Testis (tissue), 3 donors: ENCODE measurements around the gene PFN3. TPM values are rescaled to one million over a fixed set of nuclear protein-coding genes. Genes with fewer than 3 reads are reported as not detected.
"Not testable (repeated sequence)": the region's sequence is repeated elsewhere in the genome, so short reads cannot be mapped to it uniquely, and the experiment has no call there.

Experiments
- DNase-seq: peaks from one replicate; pipeline ENCODE4 v3.0.0-alpha.2; 2019
- H3K27ac ChIP-seq, 2 donors: fragments of 200-600 bp; sonication (generic); one replicate each; pipeline ENCODE4 v1.5.1; 2019
- H3K27me3 ChIP-seq: fragments of 200-600 bp; sonication (generic); one replicate; pipeline ENCODE4 v1.5.1; 2019
- H3K36me3 ChIP-seq: fragments of 200-600 bp; sonication (generic); one replicate; pipeline ENCODE4 v1.5.1; 2017; ENCODE audit warnings: low read depth; ENCODE audit errors: missing control alignments
- H3K4me1 ChIP-seq: fragments of 200-600 bp; sonication (generic); one replicate; pipeline ENCODE4 v1.5.1; 2019
- H3K4me3 ChIP-seq, 2 donors: fragments of 200-600 bp; sonication (generic); one replicate each; pipeline ENCODE4 v1.5.1; 2017 to 2019
- H3K9me3 ChIP-seq: fragments of 200-600 bp; sonication (generic); one replicate; pipeline ENCODE4 v1.5.1; 2017
- POLR2A ChIP-seq: fragments of 450-650 bp; IDR thresholded peaks from one replicate; pipeline ENCODE4 v1.6.1; 2017; ENCODE audit warnings: antibody characterized with exemption, mild to moderate bottlenecking, moderate library complexity
- WGBS, 2 donors: methylation state at CpG; one replicate each; pipeline ENCODE4 v1.1.5; 2018; 5-methylcytosine and 5-hydroxymethylcytosine counted together
- intact Hi-C: fragments of 100-400 bp; cut with DNase I; formaldehyde crosslinking; loops from one replicate; pipeline ENCODE4 v1.15.1; 2023; ENCODE audit warnings: low total_unique reads
- polyA plus RNA-seq: library from polyadenylated mRNA; stranded (reverse); fragments of 350-450 nt; fragmentation: Illumina TruSeq; extraction: RNeasy Lipid Tissue Mini Kit (QIAGEN cat#74804); gene quantifications from one replicate; pipeline ENCODE4 v1.2.3, GENCODE V29; 2014; ENCODE audit warnings: low read depth, low replicate concordance; ENCODE audit not compliant: insufficient read depth
- total RNA-seq, 2 donors: library from RNA; depleted of rRNA; stranded (reverse); fragments of >200 nt; gene quantifications; one replicate each; pipeline ENCODE4 v1.2.3, GENCODE V29; 2016
- TF ChIP-seq, protein P1 (sequence below), 3 experiments: fragments of 450-650 bp in 2 of 3; fragments of 200-600 bp in 1 of 3; sonication (generic) in 1 of 3; IDR thresholded peaks; one replicate each; pipeline ENCODE4 v1.5.1; 2016 to 2019; ENCODE audit warnings: antibody characterized with exemption in 3 of 3, mild to moderate bottlenecking in 2 of 3, moderate library complexity in 1 of 3

PFN3 gene
- total and polyA plus RNA-seq, 3 donors from 2014 or later = 7.4 to 45.7 (median 27.5) TPM

DNA sequence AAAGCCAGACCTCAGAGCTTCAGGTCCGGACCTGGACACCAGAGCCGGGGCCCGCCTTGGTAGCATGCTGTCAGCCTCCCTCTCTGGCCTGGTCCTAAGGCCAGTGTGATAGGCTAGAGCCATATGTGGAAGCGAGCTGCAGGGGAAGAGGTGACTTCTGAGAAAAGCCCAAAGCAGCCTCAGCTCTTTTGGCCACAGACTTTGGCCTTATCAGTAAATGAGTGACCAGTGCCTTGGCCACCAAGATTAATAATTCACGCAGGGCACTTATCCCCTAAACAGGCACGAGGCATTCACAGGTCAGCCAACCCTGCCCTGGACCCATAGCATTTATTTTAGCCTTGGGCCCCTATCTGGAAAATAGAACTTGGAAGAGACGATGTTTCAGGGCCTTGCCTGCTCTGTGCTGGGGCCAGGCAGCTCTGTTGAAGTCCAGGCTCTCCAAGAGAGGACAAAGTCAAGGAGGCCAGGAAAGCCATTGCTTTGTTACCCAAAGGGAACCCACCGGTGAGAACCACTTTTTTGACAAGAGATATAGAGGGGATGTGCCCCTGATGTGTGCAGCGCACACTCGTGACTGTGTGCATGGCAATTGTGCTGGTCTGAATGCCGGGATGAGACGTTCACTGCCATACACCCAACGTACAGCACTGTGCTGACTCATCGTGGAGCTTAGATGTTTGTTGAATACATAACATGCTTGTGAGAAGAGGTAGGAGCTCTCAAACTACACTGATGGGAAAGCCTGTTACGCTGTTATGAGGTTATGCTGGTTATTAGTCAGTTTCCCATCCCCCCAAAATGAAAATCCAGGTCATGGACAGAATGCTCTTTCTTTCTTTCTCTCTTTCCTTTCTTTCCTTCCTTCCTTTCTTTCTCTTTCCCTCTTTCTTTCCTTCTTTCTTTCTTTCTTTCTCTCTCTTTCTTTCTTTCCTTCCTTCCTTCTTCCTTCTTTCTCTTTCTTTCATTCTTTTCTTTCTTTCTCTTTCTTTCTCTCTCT, 21.3 kb downstream of the PFN3 start:
- 87% methylated on average over 15 of the region's 15 CpGs for WGBS, 2 donors

DNA sequence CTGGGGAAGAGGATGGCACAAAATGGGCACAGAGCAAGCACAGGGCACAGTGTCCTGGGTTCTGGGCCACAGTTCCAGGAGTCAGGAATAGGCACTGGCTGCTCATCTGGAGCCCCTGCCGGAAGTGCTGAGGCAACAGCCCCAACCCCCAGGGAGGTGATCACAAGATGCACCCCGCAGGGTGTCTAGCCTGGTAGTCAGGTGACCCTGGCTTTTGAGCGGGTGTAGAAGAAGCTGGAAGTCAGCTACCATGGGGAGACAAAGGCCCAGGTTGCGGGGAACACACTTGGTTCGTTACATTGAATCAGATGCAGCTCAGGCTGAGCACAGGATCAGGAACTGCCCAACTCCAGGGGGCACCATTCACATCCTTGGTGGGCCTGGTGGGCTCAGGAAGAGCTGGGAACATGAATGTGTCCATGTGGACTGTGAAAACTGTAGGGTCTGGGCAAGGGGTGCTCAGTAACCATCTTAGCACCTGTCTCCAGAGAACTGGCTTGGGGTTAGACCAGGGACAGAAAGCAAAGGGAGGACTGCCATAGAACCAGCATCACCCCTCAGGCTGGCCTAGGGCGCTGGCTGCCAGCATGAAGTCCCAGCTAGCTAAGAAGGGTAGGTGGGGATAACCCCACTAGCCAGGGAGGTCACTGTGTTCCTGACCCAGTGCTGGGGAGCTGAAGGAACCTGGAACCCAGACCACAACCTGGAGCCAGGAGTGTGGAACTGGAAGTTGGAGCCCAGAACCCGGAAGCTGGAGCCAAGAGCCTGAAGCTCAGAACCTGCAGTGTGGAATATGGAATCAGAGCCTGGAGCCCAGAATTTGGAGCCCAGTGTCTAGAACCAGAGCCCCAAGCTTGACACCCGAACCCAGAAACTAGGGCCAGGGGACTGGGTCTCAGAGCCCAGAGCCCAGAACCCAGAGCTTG, 22.3 kb downstream of the PFN3 start:
- no peaks in the 10 kb centered on the region for H3K27me3 ChIP-seq
- intact Hi-C loops = no loop called here
- H3K4me1 ChIP-seq = peaks cover 16% of the 10 kb centered on the region
- WGBS, 2 donors = 91 to 93% methylated on average over 8 of the region's 8 CpGs
- no peak overlapping the region for H3K4me3 ChIP-seq
- H3K27ac ChIP-seq = no peak overlapping the region
- DNase-seq = no peak
- H3K36me3 ChIP-seq = no peaks in the 10 kb centered on the region
- no peaks in the 10 kb centered on the region for H3K9me3 ChIP-seq
- no peak for TF ChIP-seq POLR2A
- TF ChIP-seq, protein P1, sequence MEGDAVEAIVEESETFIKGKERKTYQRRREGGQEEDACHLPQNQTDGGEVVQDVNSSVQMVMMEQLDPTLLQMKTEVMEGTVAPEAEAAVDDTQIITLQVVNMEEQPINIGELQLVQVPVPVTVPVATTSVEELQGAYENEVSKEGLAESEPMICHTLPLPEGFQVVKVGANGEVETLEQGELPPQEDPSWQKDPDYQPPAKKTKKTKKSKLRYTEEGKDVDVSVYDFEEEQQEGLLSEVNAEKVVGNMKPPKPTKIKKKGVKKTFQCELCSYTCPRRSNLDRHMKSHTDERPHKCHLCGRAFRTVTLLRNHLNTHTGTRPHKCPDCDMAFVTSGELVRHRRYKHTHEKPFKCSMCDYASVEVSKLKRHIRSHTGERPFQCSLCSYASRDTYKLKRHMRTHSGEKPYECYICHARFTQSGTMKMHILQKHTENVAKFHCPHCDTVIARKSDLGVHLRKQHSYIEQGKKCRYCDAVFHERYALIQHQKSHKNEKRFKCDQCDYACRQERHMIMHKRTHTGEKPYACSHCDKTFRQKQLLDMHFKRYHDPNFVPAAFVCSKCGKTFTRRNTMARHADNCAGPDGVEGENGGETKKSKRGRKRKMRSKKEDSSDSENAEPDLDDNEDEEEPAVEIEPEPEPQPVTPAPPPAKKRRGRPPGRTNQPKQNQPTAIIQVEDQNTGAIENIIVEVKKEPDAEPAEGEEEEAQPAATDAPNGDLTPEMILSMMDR (IDR thresholded peaks at IDR 0.05) = no peak

More for the DNA sequence above, 21.3 kb downstream of the PFN3 start:
- H3K36me3 ChIP-seq = no peaks in the 10 kb centered on the region
- no peaks in the 10 kb centered on the region for H3K27me3 ChIP-seq
- no peak overlapping the region for H3K27ac ChIP-seq
- H3K9me3 ChIP-seq = no peaks in the 10 kb centered on the region
- intact Hi-C loops = no loop called here
- H3K4me3 ChIP-seq = no peak overlapping the region
- DNase-seq = no peak
- peaks cover 16% of the 10 kb centered on the region for H3K4me1 ChIP-seq
- TF ChIP-seq POLR2A = no peak
- TF ChIP-seq, protein P1 (IDR thresholded peaks at IDR 0.05) = no peak

DNA sequence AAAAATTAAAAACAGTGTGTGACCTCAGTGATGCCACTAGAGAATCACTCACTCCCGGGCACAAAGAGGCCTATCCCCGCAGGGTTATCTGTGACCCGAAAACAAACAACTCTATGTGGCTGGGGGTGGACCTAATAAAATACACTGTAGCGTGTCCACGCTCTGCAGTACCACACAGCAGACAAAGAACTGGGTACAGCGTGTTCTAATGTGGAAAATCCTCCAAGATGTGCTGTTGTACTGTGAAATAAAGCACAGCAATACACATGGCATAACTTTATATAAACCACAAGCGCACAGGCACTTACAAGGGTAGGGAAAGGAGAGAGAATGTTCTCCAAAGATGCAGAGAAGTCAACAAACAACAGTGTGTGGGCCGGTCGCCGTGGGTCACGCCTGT, 24.4 kb downstream of the PFN3 start:
- H3K4me3 ChIP-seq = no peak overlapping the region
- no peaks in the 10 kb centered on the region for H3K27me3 ChIP-seq
- peak; percentile 67 for DNase-seq
- no peaks in the 10 kb centered on the region for H3K36me3 ChIP-seq
- H3K4me1 ChIP-seq = peaks cover 8% of the 10 kb centered on the region
- intact Hi-C loops = no loop called here
- TF ChIP-seq, protein P1 (IDR thresholded peaks at IDR 0.05) = no peak
- no peak for TF ChIP-seq POLR2A
- H3K9me3 ChIP-seq = no peaks in the 10 kb centered on the region
- 46 to 62% methylated on average over 11 of the region's 11 CpGs for WGBS, 2 donors
- H3K27ac ChIP-seq = peak overlapping the region in 1 of 2 donors; percentile 51

DNA sequence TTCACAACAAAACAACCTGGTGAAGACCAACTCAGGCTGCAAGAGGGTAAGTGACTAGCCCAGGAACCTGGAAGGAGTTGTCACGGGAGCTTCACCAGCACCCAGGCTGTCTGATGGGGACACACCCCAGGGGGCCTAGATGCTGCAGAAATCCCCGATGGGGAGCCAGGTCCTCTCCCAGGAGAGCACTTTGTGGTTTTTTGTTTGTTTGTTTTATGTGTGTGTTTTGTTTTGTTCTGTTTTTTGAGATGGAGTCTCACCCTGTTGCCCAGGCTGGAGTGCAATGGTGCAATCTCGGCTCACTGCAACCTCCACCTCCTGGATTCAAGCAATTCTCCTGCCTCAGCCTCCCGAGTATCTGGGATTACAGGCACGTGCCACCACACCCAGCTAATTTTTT, 24.9 kb downstream of the PFN3 start:
- H3K4me1 ChIP-seq, DNase-seq, intact Hi-C loops, H3K9me3 ChIP-seq, H3K27me3 ChIP-seq, H3K4me3 ChIP-seq, H3K36me3 ChIP-seq: not testable (repeated sequence)
- 80% methylated on average over 5 of the region's 5 CpGs for WGBS, 2 donors
- peak overlapping the region in 1 of 2 donors; percentile 51 for H3K27ac ChIP-seq

DNA sequence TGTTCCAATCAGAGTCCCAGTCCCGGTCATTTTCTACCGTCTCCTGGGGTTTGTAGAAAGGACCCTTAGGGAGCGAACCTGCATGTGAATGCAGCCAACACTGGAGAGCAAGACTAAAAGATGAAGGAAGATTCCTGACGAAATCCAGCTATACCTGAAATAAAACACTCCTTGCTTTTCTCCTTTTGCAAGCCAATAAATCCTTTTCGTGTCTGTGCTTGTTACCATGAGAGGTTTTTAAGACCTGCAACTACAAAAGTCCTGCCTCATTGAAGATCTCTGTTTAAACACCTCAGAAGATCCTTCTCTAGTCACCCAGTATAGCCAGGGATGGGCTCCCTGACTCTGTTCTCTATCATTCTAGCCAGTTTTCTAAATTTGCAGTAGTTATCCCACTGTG, 26.2 kb downstream of the PFN3 start:
- H3K4me1 ChIP-seq = peaks cover 8% of the 10 kb centered on the region
- intact Hi-C loops = no loop called here
- TF ChIP-seq POLR2A = no peak
- TF ChIP-seq, protein P1 (IDR thresholded peaks at IDR 0.05) = no peak
- H3K4me3 ChIP-seq = no peak overlapping the region
- DNase-seq = no peak
- H3K27me3 ChIP-seq = no peaks in the 10 kb centered on the region
- 80 to 83% methylated on average over 5 of the region's 5 CpGs for WGBS, 2 donors
- H3K9me3 ChIP-seq = no peaks in the 10 kb centered on the region
- H3K36me3 ChIP-seq = no peaks in the 10 kb centered on the region
- no peak overlapping the region for H3K27ac ChIP-seq
